Measurements from ENCODE around the gene DEFB124.
"Not testable (repeated sequence)": the region's sequence is repeated elsewhere in the genome, so short reads cannot be mapped to it uniquely, and the experiment has no call there.

The DEFB124 gene

GRCh38 chr20:31488115-31488514, 13.2 kb upstream of the DEFB124 start:
- DNase-seq = no peak

DNA sequence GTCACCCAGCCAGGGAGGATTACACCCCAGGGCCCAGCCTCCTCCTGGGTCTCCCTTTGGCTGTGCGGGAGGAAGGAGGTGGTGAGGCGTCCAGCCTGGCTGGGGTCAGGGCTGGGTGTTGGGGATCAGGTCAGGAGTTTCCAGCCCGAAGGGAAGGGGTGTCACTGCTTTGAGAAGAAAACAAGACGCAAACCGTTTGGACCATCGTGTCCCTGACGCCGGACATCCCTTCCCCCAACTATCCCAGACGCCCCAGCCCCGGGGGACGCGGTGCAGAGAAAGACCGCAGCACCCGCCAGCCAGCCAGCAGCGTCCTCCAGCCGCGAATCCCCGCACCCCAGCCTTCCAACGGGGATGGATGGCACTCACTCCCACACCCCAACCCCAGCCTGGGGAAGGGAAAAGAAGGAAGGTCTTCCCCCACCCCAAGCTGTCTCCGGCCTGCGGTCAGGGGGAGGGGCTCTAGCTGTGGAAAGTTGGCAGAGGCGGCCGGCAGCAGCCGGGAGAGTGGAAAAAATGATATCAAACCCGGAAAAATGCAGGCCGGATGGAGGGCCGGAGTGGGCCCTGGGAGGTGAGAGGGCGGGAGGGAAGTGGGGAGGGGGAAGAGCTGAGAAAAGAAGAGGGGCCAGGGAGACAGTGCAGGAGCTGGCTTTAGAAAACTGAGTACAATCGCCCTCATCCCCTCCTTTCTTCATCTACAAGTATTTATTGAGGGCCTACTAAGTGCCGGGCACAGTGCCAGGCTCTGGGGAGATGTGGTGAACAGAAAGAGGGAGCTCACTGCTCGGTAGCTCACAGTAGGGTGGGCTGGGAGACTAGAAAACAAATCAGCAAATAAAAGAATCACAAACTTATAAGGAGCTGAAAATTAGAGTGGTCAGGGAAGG, 10.8 kb upstream of the DEFB124 start:
- peak; percentile 17 to 71 (median 50) for DNase-seq

GRCh38 chr20:31484001-31484400, 9.1 kb upstream of the DEFB124 start:
- peak in 2 of 4 experiments; percentile 26 to 33 for DNase-seq

GRCh38 chr20:31476643-31477215, 1.8 kb upstream of the DEFB124 start:
- DNase-seq = no peak

- DNase-seq = no peak
These were observed 1.3 kb upstream of the DEFB124 start for GRCh38 chr20:31476294-31476585.

DNA sequence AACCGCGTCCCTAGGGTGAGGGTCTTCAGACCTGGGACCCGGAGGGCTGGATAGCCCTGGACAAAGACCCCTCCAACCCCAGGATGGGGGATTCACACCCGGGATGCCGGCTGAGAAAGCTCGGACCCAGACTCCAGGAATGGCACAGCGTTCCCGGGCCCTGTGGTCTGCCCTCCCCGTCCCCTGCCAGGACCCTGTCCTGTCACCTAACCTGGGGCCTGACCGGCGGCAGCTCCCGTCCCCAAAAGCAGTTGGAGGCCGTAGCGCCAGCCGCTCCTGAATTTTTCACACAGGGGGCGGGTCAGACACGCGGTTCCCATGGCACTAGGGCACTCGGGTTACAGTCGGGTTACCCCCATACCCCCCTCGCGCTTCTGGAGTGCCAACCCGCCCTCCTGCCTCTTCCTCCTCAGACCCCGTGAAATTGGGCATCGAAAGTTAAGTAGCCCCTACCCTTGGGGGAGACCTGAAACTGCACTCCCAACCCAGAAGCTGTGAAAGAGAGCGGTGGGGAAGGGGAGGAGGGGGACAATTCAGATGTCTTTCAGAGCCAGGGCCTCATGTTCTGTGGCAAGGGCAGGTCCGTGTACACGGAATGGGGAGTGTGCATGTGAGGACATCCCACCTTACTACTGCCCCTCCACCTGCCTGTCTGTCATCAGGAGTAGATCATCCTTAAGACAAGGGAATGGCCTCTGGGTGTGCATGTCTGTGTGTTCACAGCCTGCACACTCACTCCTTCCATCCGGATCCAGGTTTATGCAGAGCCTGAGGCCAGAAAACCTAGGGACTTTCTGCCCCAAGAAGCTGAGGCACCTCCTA, 756 bp upstream of the DEFB124 start:
- no peak for DNase-seq

- peak; percentile 13 to 53 (median 50) for DNase-seq
These were observed 860 bp downstream of the DEFB124 start for GRCh38 chr20:31474097-31474436.

DNA sequence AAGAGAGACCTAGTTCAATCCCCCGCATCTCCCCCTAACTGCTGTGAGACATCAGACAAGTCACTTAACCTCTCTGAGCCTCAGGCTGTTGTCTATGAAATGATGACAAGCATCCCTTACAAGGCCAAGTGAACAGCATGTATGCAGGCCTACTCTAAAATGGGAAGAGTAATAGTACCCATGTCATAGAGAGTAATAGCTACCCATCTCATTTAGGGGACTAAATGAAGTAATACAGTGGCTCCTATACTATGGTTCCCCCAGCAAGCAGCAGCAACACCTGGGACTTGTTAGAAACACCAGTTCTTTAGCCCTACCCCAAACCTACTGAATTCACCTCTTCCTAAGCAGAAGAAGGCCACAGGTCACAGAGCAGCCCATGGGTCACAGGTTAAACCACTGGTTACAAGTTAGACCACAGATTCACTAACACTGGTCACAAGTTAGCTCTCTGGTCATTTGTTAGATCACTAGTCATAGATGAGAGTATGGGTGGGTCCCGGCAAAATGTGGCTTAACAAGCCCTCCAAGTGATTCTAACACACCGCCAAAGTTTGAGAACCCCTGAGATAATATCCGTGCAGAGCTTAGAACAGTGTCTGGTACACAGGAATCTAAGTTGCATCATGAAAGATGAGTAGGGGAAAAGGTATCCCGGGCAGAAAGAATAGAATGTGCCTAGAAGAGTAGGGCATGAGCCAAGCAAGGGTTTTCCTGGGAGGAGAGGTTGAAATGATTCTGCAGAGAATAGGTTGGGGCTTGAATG, 1.4 kb downstream of the DEFB124 start:
- DNase-seq = no peak

GRCh38 chr20:31472395-31473330, 2.3 kb downstream of the DEFB124 start:
- no peak for DNase-seq

DNA sequence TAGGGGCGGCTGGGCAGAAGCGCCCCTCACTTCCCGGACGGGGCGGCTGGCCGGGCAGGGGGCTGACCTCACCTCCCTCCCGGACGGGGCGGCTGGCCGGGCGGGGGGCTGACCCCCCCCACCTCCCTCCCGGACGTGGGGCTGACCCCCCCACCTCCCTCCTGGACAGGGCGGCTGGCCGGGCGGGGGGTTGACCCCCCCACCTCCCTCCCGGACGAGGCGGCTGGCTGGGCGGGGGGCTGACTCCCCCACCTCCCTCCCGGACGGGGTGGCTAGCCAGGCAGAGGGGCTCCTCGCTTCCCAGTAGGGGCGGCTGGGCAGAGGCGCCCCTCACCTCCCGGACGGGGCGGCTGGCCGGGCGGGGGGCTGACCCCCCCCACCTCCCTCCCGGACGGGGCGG, 4.0 kb downstream of the DEFB124 start:
- DNase-seq = not testable (repeated sequence)

DNA sequence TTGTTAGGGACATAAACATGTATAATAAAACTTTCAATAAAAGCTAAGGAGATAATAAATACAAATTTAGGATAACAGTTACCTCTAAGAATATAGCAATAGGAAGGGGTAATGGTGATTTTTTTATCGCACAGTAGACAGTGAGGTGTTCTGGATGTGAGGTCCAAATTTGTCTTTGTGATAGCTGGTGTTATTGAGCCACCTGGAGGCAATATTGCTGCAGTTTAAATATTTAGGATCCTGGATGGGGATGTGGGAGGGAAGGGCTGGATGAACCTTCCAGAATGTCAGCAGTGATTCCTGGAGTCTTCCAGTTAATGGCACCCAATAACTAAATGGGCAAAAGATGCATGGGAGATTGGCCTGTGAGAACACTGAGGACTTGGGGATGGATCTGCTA, 20.6 kb downstream of the DEFB124 start:
- no peak for DNase-seq

GRCh38 chr20:31452575-31452974, 22.4 kb downstream of the DEFB124 start:
- DNase-seq = no peak

GRCh38 chr20:31449511-31450414, 25.2 kb downstream of the DEFB124 start:
- DNase-seq = no peak

GRCh38 chr20:31446084-31446819, 28.7 kb downstream of the DEFB124 start:
- DNase-seq = no peak

DNA sequence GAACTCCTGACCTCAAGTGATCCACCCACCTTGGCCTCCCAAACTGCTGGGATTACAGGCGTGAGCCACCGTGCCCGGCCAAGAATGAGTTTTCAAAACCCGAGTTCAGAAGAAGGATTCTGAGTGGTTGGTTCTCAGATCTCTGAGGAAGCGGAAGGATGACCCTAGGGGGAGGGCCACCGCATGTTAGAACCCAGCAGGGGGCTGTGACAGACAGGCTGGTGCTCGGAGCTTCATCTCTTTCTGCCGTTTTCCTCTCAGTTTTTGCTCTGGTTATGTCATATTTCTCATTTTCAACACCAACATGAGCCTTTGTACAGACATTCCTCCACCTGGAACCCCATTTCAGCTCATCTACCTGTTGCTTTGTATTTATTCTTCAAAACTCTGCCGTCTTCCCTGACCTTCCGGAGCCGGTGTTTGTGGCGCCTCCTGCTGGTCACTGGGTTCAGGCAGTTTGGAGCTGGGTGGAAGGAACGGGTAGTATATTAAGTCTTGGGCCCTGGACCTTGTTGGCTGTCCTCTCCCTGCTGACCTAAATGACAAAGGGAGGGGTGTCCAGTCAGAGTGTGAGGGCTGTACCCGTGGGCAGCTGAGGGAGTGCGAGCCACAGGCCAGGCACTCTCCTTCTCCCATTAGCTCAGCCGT, 34.8 kb downstream of the DEFB124 start, which contains the start of gene DEFB123:
Gene DEFB123 (plus strand): TSS at position 621 of the 648 bp plus-strand sequence. CDS start 67 bp downstream, outside the sequence.
- peak in 1 of 4 experiments; percentile 5 for DNase-seq

- DNase-seq = no peak
These were observed 44.3 kb downstream of the DEFB124 start for GRCh38 chr20:31430568-31431115.

GRCh38 chr20:31427576-31427975, 47.4 kb downstream of the DEFB124 start:
- DNase-seq = not testable (repeated sequence)

DNA sequence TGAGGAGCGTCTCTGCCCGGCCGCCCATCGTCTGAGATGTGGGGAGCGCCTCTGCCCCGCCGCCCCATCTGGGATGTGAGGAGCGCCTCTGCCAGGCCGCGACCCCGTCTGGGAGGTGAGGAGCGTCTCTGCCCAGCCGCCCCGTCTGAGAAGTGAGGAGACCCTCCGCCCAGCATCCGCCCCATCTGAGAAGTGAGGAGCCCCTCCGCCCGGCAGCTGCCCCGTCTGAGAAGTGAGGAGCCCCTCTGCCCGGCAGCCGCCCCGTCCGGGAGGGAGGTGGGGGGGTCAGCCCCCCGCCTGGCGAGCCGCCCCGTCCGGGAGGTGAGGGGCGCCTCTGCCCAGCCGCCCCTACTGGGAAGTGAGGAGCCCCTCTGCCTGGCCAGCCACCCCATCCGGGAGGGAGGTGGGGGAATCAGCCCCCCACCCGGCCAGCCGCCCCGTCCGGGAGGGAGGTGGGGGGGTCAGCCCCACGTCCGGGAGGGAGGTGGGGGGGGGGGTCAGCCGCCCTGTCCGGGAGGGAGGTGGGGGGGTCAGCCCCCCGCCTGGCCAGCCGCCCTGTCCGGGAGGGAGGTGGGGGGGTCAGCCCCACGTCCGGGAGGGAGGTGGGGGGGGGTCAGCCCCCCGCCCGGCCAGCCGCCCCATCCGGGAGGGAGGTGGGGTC, 47.9 kb downstream of the DEFB124 start:
- DNase-seq = not testable (repeated sequence)

All from suppressor macrophage (primary cell).